Measurements from ENCODE around the gene ATF3.

DNA sequence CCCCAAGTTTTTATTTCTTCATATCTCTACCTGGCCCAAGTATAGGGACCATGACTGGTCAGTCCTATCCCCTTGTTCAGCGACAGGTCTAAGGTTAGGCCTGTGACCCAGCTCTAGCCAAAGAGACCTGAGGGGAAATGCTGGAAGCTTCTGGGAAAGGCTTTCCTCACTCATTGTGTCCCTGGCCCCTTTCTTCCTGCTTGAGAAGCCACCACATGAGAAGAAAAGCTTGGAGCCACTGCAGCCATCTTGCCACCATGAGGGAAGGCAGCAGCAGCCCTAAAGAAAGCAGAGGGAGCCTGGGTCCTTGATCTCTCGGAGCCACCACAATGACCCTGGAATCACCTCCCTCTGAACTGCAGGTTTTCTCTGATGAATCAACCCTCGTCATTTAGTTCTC is 43.4 kb downstream of the ATF3 start:
- TF ChIP-seq, protein P1, sequence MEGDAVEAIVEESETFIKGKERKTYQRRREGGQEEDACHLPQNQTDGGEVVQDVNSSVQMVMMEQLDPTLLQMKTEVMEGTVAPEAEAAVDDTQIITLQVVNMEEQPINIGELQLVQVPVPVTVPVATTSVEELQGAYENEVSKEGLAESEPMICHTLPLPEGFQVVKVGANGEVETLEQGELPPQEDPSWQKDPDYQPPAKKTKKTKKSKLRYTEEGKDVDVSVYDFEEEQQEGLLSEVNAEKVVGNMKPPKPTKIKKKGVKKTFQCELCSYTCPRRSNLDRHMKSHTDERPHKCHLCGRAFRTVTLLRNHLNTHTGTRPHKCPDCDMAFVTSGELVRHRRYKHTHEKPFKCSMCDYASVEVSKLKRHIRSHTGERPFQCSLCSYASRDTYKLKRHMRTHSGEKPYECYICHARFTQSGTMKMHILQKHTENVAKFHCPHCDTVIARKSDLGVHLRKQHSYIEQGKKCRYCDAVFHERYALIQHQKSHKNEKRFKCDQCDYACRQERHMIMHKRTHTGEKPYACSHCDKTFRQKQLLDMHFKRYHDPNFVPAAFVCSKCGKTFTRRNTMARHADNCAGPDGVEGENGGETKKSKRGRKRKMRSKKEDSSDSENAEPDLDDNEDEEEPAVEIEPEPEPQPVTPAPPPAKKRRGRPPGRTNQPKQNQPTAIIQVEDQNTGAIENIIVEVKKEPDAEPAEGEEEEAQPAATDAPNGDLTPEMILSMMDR (IDR thresholded peaks at IDR 0.05): no peak
- no peak for TF ChIP-seq POLR2A (IDR thresholded peaks at IDR 0.05)
- TF ChIP-seq POLR2AphosphoS5 (IDR thresholded peaks at IDR 0.05; ENCODE audit: insufficient read depth in 1 of 2, low read depth in 1 of 2): no peak

Data from vagina (tissue), 2 donors.